ENCODE data around the gene ENTR1. TPM values are rescaled to one million over a fixed set of nuclear protein-coding genes. Genes with fewer than 3 reads are reported as not detected.
A peak's percentile ranks its signal among the peaks of the same experiment; 100 is the strongest.

ENTR1 gene
- total RNA-seq, 2 experiments from 2014 or later, result 85.7 to 91.6 TPM

- no peak for DNase-seq
- Mint-ChIP-seq H3K4me3 (no peak overlapping the region), H3K4me1 (ENCODE audit: low read depth) (peaks cover 5% of the 10 kb centered on the region), H3K9me3 (no peaks in the 10 kb centered on the region), H3K27me3 (ENCODE audit: low read depth) (no peaks in the 10 kb centered on the region), H3K27ac (no peak overlapping the region), H3K36me3 (ENCODE audit: low read depth) (no peaks in the 10 kb centered on the region)
- CTCF ChIA-PET, result interaction anchor here (1.2 kb wide), 1 partner anchor 34 kb away, joined by 3 read pairs; no protein-coding TSS in a partner anchor
- intact Hi-C loops (cut with micrococcal nuclease), result no loop called here
Observed at GRCh38 chr9:136366826-136367225, 43.6 kb downstream of the ENTR1 start.

- CTCF ChIA-PET, result no interaction called here
- intact Hi-C loops (cut with micrococcal nuclease), result no loop called here
Observed at GRCh38 chr9:136365775-136366222, 44.6 kb downstream of the ENTR1 start.

GRCh38 chr9:136364942-136365774 is 45.3 kb downstream of the ENTR1 start:
- CTCF ChIA-PET, result no interaction called here
- intact Hi-C loops (cut with micrococcal nuclease), result no loop called here
- H3K27ac Mint-ChIP-seq, result no peak overlapping the region
- H3K4me1 Mint-ChIP-seq (ENCODE audit: low read depth), result peaks cover 5% of the 10 kb centered on the region
- no peak for DNase-seq
- H3K27me3 Mint-ChIP-seq (ENCODE audit: low read depth), result no peaks in the 10 kb centered on the region
- H3K36me3 Mint-ChIP-seq (ENCODE audit: low read depth), result no peaks in the 10 kb centered on the region
- H3K4me3 Mint-ChIP-seq, result no peak overlapping the region
- H3K9me3 Mint-ChIP-seq, result no peaks in the 10 kb centered on the region

More at GRCh38 chr9:136365775-136366222, 44.6 kb downstream of the ENTR1 start:
- Mint-ChIP-seq H3K4me1 (ENCODE audit: low read depth) (peaks cover 5% of the 10 kb centered on the region), H3K27me3 (ENCODE audit: low read depth) (no peaks in the 10 kb centered on the region), H3K4me3 (no peak overlapping the region), H3K27ac (no peak overlapping the region), H3K9me3 (no peaks in the 10 kb centered on the region), H3K36me3 (ENCODE audit: low read depth) (no peaks in the 10 kb centered on the region)
- no peak for DNase-seq

- Mint-ChIP-seq H3K9me3 (no peaks in the 10 kb centered on the region), H3K27ac (no peak overlapping the region), H3K27me3 (ENCODE audit: low read depth) (no peaks in the 10 kb centered on the region), H3K4me1 (ENCODE audit: low read depth) (peaks cover 5% of the 10 kb centered on the region), H3K4me3 (no peak overlapping the region), H3K36me3 (ENCODE audit: low read depth) (no peaks in the 10 kb centered on the region)
- intact Hi-C loops (cut with micrococcal nuclease), result loop anchor here (1.0 to 2.0 kb wide), 9 partner anchors 39 to 457 kb away; partner anchors contain the start of genes CAMSAP1, QSOX2, SEC16A and UBAC1
- CTCF ChIA-PET, result interaction anchor here (0.6 to 1.4 kb wide), 6 partner anchors 11 to 184 kb away, joined by 3 read pairs; partner anchors contain the start of gene SNAPC4
- peak; percentile 18 for DNase-seq
Observed at GRCh38 chr9:136363949-136364748, 46.3 kb downstream of the ENTR1 start.

DNA sequence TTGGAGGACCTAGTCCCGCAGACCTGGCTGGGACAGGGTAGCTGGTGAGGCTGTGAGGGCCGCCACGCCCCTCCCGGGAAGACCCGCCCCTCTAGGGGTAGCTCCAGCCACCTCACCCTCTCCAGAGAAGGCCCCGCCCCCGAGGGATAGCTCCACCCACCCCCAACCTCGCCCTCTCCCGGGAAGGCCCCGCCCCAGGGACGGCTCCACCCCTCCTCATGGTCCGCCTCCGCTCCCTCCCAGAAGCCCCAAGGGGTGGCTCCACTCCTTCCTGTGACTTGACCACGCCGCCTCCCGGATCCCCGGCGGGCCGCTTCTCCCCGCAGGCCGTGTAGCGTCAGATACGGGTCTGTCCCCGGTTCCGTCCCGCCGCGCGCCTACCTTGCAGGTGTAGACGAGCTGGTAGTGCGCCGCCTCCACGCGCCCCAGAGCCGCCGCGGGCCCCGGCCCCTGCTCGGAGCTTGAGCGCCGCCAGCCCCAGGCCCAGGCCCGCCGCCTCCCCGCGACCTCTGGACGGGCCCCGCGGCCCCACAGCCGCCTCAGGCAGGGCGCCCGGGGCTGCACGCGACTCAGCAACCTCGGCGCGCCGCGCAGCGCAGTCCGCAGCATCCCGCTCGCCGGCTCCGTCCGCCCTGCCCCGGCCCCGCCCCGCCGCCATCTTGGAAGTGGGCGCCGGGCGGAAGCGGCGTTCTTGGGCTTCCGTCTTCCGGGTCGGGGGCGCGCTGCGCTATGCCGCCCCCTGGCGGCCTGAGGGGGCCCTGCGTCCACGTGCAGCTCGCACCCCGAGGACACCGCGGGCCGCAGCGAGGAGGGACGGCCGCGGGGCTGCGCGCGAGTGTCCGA is 47.1 kb downstream of the ENTR1 start, which contains the start of gene DNLZ:
DNLZ (minus strand) TSS at position 639 of the 843 bp plus-strand sequence; CDS start at position 609, 30 bp downstream.
- peak; percentile 98 for DNase-seq
- Mint-ChIP-seq H3K36me3 (ENCODE audit: low read depth) (no peaks in the 10 kb centered on the region), H3K27ac (peak within 1 kb of the TSS; percentile 89), H3K4me1 (ENCODE audit: low read depth) (peaks cover 5% of the 10 kb centered on the region), H3K27me3 (ENCODE audit: low read depth) (no peaks in the 10 kb centered on the region), H3K4me3 (peak within 1 kb of the TSS; percentile 84), H3K9me3 (no peaks in the 10 kb centered on the region)
- intact Hi-C loops (cut with micrococcal nuclease), result loop anchor here (1.0 to 2.0 kb wide), 9 partner anchors 40 to 457 kb away; partner anchors contain the start of genes CAMSAP1, QSOX2, SEC16A and UBAC1
- CTCF ChIA-PET, result interaction anchor here (0.5 to 1.4 kb wide), 11 partner anchors 11 to 200 kb away, joined by 3 to 6 read pairs (median 3); partner anchors contain the start of gene SNAPC4

- CTCF ChIA-PET, result interaction anchor here (0.7 to 1.4 kb wide), 5 partner anchors 18 to 186 kb away, joined by 3 to 6 read pairs (median 3); no protein-coding TSS in a partner anchor
- Mint-ChIP-seq H3K9me3 (no peaks in the 10 kb centered on the region), H3K27me3 (ENCODE audit: low read depth) (no peaks in the 10 kb centered on the region), H3K36me3 (ENCODE audit: low read depth) (no peaks in the 10 kb centered on the region), H3K4me3 (peak overlapping the region; percentile 84), H3K4me1 (ENCODE audit: low read depth) (peaks cover 5% of the 10 kb centered on the region), H3K27ac (peak overlapping the region; percentile 21)
- no peak for DNase-seq
- intact Hi-C loops (cut with micrococcal nuclease), result loop anchor here (2.0 kb wide), 2 partner anchors 182 to 456 kb away; partner anchors contain the start of gene CAMSAP1
Observed at GRCh38 chr9:136362450-136362784, 48.0 kb downstream of the ENTR1 start.

DNA sequence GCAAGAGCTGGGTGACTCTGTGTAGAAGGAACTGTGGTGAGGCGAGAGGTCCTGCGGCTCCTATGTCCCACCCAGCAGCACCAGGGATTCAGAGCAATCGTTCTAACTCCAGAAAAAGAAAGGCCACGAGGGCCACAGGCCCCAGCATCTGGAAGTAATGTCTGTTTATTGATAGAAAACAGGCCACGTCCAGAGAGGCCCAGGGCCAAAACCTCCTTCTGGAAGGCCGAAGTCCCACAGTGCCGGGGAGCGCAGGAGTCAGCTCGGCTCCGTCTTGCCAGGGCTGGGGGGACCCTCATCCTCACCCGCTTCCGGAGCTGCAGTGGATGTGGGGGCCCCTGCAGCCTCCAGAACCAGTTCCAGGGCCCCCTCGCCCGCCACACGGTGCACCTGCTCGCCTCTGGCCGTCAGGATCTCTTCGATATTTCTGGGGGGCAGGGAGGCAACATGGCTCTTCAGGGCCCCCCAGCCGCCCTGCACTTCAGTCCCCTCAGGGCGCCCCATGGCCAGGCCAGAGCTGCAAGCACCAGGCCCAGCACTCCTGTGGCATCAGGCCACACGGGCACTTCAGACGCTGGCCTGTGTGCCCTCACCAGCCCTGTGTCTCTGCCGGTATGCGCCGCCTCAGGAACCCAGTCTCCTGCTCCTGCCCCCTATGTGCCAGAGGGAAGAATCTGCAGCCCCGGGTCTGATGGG is 48.5 kb downstream of the ENTR1 start:
- no peak overlapping the region for H3K27ac Mint-ChIP-seq
- no peaks in the 10 kb centered on the region for H3K36me3 Mint-ChIP-seq (ENCODE audit: low read depth)
- CTCF ChIA-PET, result interaction anchor here (1.1 kb wide), 1 partner anchor 23 kb away, joined by 3 read pairs; no protein-coding TSS in a partner anchor
- no peaks in the 10 kb centered on the region for H3K9me3 Mint-ChIP-seq
- no peak for DNase-seq
- peaks cover 5% of the 10 kb centered on the region for H3K4me1 Mint-ChIP-seq (ENCODE audit: low read depth)
- no peaks in the 10 kb centered on the region for H3K27me3 Mint-ChIP-seq (ENCODE audit: low read depth)
- intact Hi-C loops (cut with micrococcal nuclease), result loop anchor here (2.0 kb wide), 2 partner anchors 183 to 455 kb away; partner anchors contain the start of gene CAMSAP1
- H3K4me3 Mint-ChIP-seq, result no peak overlapping the region

GRCh38 chr9:136361047-136361753 is 49.2 kb downstream of the ENTR1 start:
- DNase-seq, result no peak
- intact Hi-C loops (cut with micrococcal nuclease), result no loop called here
- Mint-ChIP-seq H3K36me3 (ENCODE audit: low read depth) (no peaks in the 10 kb centered on the region), H3K27me3 (ENCODE audit: low read depth) (no peaks in the 10 kb centered on the region), H3K27ac (no peak overlapping the region), H3K4me3 (no peak overlapping the region), H3K4me1 (ENCODE audit: low read depth) (peaks cover 5% of the 10 kb centered on the region), H3K9me3 (no peaks in the 10 kb centered on the region)
- CTCF ChIA-PET, result no interaction called here

GRCh38 chr9:136359774-136360718 is 50.4 kb downstream of the ENTR1 start:
- CTCF ChIA-PET, result no interaction called here
- Mint-ChIP-seq H3K9me3 (no peaks in the 10 kb centered on the region), H3K27me3 (ENCODE audit: low read depth) (no peaks in the 10 kb centered on the region), H3K36me3 (ENCODE audit: low read depth) (no peaks in the 10 kb centered on the region), H3K27ac (no peak overlapping the region), H3K4me3 (no peak overlapping the region), H3K4me1 (ENCODE audit: low read depth) (peaks cover 5% of the 10 kb centered on the region)
- no peak for DNase-seq
- intact Hi-C loops (cut with micrococcal nuclease), result no loop called here

- no peak overlapping the region for H3K27ac Mint-ChIP-seq
- no peak overlapping the region for H3K4me3 Mint-ChIP-seq
- H3K9me3 Mint-ChIP-seq, result no peaks in the 10 kb centered on the region
- peaks cover 4% of the 10 kb centered on the region for H3K4me1 Mint-ChIP-seq (ENCODE audit: low read depth)
- DNase-seq, result no peak
- H3K27me3 Mint-ChIP-seq (ENCODE audit: low read depth), result no peaks in the 10 kb centered on the region
- H3K36me3 Mint-ChIP-seq (ENCODE audit: low read depth), result no peaks in the 10 kb centered on the region
- intact Hi-C loops (cut with micrococcal nuclease), result no loop called here
- CTCF ChIA-PET, result no interaction called here
Observed at GRCh38 chr9:136358888-136359287, 51.5 kb downstream of the ENTR1 start.

Data from activated naive CD4-positive, alpha-beta T cell treated with anti-CD3 and anti-CD28 coated beads for 36 hours (primary cell).